HG03442 (cell line): ENCODE data around the gene SLITRK4.

ENCODE experiments used
- ATAC-seq: cut with Tn5 transposase; IDR thresholded peaks from one replicate; pipeline ENCODE4 v1.9.1; 2021; ENCODE audit warnings: mild to moderate bottlenecking, moderate library complexity; ENCODE audit not compliant: unreplicated experiment

The SLITRK4 gene, protein sequence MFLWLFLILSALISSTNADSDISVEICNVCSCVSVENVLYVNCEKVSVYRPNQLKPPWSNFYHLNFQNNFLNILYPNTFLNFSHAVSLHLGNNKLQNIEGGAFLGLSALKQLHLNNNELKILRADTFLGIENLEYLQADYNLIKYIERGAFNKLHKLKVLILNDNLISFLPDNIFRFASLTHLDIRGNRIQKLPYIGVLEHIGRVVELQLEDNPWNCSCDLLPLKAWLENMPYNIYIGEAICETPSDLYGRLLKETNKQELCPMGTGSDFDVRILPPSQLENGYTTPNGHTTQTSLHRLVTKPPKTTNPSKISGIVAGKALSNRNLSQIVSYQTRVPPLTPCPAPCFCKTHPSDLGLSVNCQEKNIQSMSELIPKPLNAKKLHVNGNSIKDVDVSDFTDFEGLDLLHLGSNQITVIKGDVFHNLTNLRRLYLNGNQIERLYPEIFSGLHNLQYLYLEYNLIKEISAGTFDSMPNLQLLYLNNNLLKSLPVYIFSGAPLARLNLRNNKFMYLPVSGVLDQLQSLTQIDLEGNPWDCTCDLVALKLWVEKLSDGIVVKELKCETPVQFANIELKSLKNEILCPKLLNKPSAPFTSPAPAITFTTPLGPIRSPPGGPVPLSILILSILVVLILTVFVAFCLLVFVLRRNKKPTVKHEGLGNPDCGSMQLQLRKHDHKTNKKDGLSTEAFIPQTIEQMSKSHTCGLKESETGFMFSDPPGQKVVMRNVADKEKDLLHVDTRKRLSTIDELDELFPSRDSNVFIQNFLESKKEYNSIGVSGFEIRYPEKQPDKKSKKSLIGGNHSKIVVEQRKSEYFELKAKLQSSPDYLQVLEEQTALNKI

DNA sequence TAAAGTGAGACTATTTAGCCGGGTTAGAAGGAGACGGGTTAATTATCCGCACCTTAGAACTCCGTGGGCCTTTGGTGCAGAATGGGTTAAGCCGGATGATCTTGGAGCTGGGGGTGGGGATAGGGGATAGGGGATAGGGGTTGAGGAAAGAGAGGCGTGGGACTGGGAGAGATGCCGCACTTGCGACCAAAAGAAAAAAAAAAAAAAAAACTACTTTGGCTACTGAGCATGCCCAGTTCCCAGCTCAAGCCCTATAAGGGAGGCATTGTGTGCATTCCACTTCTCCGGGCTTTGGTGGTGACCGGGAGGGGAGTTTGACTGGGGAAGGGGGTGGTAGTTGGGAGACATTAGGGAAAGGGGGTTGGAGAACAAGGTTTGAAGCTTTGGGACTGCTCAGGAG, at the start of gene SLITRK4:
TSS of gene SLITRK4 (minus strand) at position 187 of the 400 bp plus-strand sequence. CDS start 4,993 bp downstream, outside the sequence.
- no peak for ATAC-seq

- no peak for ATAC-seq
These were observed 47.6 kb upstream of the SLITRK4 start for GRCh38 chrX:143683486-143683885.

DNA sequence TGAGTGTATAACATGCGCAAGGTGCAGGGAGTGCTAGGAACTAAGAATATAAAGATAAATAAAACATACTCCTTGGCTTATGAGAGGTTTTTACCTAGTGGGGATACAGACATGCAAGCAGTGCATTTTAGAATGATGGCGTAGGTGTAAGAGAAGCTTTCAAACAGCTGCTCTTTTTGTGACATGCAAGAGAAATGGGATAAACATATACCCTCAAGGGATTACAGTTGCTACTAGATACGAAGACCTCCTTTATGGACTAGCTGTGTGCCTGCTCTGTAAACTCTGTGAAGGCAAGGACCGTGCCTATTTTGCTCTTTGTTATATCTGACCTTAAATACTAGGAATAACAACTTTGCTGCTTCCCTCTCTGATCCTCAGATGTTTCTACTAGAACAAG, 39.0 kb upstream of the SLITRK4 start:
- ATAC-seq: no peak

DNA sequence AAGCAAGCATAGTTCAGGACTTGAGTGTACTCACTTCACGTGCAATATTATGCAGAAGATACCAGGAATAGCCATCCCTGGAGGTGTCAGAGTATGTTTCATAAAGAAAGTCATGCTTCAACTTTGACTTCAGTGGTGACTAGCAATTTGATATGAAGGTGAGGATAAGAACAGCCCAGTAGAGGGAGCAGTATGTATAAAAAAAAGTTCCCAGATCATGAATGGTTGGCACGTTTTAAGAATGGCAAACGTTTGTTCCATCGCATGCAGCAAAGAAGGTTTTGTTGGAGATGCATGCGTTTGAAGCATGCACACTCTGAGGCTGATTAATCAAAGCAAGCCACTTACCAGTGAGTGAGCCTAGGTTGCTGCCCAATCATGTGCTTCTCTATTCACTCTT, 33.5 kb upstream of the SLITRK4 start:
- no peak for ATAC-seq

DNA sequence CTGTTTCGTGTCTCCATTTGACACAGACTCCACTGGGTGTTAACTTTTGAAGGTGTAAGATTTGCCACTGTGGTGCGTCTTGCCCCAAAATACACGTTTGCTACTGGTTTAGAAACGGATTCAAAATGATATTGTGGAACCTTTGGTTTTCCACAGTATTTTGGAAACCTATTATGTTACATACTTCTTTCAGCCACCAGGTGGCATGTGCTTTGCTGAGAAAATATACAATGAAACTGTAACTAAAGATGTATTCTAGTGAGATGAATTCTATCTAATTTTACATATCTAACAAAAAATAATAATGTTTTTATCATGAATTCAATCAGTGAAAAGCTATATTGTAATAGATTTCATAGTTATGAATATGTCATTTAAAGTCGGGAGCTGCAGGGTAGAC, 28.4 kb upstream of the SLITRK4 start:
- no peak for ATAC-seq

GRCh38 chrX:143663755-143664154, 27.9 kb upstream of the SLITRK4 start:
- no peak for ATAC-seq

DNA sequence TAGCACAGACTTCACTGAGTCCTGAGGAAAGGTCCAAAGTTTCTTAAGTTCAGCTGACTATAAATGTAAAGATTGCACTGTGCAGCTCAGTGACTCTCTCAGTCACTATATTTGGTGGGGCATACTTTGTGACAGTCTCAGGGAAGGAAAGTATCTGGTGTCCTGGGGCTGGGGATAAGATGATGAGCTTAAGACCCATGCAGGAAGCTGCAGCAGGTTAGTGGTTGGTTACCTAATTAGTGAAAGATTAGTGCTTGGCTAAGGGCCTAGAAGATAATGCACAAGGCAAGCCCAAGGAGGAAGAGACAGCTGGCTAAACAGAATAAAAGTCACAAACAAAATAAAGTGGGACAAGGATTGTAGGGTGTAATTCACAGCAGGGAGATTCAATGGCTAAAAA, 25.4 kb upstream of the SLITRK4 start:
- ATAC-seq: no peak

DNA sequence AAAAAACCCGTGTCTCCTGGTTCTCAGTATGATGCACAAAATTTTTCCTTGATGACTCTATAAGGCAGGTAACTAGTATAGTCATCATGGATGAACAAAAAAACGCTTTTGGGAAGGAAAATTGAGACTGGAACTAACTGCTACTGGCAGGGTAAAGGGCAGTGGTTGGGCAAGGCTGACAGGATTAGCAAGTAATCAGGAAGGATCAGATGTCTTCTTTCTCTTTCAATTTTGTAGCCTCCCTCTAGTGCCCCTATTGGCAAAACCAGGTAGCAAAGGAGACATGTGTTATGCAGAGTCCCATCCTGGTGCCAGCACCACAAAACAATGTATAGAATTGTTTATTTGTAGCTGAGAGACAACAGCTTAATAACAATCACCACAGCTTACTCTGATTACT, 12.8 kb upstream of the SLITRK4 start:
- no peak for ATAC-seq

GRCh38 chrX:143642426-143642825, 6.5 kb upstream of the SLITRK4 start:
- no peak for ATAC-seq

- no peak for ATAC-seq
These were observed 930 bp upstream of the SLITRK4 start for GRCh38 chrX:143636831-143637230.

GRCh38 chrX:143634663-143635455, 1.0 kb downstream of the SLITRK4 start:
- no peak for ATAC-seq

GRCh38 chrX:143634309-143634662, 1.6 kb downstream of the SLITRK4 start:
- ATAC-seq: no peak

DNA sequence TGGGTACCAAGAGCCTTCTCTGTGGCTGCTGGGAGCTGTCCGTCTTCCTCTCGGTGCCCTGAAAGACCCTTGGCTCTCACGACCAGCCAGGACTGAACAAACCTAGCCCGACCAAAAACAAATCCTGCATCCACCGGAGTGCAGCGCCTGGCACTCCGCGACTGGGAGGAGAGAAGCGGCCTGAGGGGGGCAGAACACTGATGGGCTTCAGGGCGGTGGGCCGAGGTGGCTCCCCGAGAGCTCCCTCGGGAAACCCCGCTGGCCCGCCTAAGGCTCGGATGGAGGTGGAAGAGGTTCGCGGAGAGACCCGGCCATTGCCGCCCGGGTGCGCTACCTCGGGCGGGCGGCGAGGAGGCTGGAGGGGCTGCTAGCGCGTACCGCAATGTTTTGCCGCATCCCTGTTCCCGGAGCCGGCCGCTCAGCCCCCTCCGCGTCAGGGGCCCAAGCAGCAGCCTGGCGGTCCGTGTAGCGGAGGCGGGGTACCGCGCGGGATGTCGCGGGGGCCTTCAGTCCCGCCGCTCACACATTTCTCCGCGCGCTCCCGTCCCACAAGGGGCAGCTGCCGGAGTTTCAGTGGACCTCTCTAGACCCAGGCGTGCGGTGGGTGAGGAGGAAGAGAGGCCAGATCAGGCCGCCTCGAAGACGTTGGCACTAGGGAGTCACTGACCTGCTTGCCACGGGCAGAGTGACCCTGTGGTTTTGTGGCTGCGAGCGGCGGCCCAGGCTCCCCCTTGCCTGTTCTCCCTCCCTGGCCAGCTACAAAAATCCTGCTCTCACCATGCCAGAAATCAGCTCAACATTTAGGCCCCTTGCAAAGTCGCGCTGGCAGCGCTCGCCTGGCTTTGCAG, 2.2 kb downstream of the SLITRK4 start:
- no peak for ATAC-seq

DNA sequence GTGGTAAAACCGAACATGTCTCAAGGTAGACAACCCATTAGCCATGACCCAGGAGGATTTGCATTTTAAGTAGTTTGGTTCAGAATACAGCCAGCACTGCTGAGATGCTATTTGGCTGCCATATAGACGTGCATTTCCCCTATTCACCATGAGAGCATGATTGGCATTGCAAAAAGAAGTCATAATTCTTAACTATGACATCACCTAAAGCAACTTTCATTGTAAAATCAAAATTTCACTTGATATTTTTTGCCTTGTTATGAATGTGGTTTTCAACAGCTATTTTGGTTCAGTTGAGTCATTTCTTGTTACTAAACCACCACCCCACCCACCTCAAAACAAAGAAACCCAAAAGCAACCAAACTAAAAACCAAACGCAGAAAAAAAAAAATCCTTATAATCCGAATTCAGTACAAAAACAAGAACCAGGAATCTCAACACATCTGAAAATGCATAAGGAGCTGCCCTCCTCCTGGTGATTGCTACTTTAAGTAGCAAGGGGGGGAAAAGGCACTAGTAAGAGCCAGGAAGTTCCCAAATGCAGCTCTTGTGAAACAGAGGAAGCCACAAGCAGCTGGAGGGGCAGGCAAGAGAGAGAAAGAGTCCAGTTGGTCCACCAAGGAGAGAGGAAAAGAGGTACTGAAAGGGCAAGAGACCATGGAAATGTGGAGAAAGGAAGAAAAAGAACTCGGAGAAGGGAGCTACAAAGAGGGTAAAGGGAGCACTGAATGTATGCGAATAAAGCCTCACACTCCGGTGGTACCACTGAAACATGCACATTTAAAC, 3.1 kb downstream of the SLITRK4 start:
- no peak for ATAC-seq

GRCh38 chrX:143623657-143624056, 12.2 kb downstream of the SLITRK4 start:
- ATAC-seq: no peak

GRCh38 chrX:143621276-143621675, 14.6 kb downstream of the SLITRK4 start:
- no peak for ATAC-seq

DNA sequence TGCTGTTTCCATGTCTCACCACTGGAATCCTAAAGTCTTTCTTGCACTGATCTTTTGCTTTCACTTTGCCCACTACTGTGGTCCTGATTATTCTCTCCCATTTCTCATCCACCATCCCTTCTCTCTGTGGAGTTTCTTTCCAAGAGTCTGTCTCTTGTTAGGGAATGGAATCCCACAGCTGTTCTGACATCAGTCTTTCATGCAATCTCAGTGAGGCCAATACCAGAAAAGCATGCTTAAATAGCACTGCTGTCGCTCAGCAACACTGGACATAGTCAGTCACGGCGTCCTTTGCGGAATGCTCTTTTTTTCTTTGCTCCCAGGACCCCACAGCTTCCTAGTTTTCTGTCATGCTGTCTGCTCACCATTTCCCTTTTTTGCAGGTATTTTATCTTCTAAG, 20.1 kb downstream of the SLITRK4 start:
- no peak for ATAC-seq

DNA sequence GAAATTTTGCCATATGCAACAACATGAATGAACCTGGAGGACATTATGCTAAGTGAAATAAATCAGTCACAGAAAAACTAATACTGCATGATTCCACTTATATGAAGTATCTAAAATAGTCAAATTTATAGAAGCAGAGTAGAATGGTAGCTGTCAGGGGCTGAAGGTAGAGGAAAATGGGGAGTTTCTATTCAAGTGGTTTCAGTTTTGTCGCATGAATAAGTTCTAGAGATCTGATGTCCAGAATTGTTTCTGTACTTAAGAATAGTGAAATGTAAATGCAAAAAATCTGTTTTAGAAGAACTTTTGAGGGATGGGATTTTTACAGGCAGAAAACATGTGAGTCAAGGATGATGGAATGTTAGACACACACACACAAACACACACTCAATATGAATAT, 34.1 kb downstream of the SLITRK4 start:
- no peak for ATAC-seq

GRCh38 chrX:143581240-143581639, 54.7 kb downstream of the SLITRK4 start:
- ATAC-seq: no peak

- no peak for ATAC-seq
These were observed 55.6 kb downstream of the SLITRK4 start for GRCh38 chrX:143580266-143580665.
